Nephron progenitor cell (in vitro differentiated cells): ENCODE measurements around the gene LEKR1.

Source experiments
- DNase-seq: peaks from one replicate; pipeline ENCODE4 v3.0.0; 2021
- H3K27ac Mint-ChIP-seq: 2 replicates; pipeline ENCODE4 v1.8.0; 2021; ENCODE audit warnings: mild to moderate bottlenecking, moderate library complexity, mixed read lengths
- H3K27me3 Mint-ChIP-seq: 2 replicates; pipeline ENCODE4 v1.8.0; 2021; ENCODE audit warnings: mild to moderate bottlenecking, low read depth, mixed read lengths; ENCODE audit not compliant: poor library complexity
- H3K36me3 Mint-ChIP-seq: 2 replicates; pipeline ENCODE4 v1.8.0; 2021; ENCODE audit warnings: low read depth, mixed read lengths
- H3K4me1 Mint-ChIP-seq: 2 replicates; pipeline ENCODE4 v1.8.0; 2021; ENCODE audit warnings: mixed read lengths
- H3K4me3 Mint-ChIP-seq: 2 replicates; pipeline ENCODE4 v1.8.0; 2021; ENCODE audit warnings: mild to moderate bottlenecking, moderate library complexity, mixed read lengths
- H3K9me3 Mint-ChIP-seq: 2 replicates; pipeline ENCODE4 v1.8.0; 2021; ENCODE audit warnings: mild to moderate bottlenecking, moderate library complexity, mixed read lengths
- TF ChIP-seq, protein P1 (sequence below): fragments of 200-600 bp; sonication (generic); IDR thresholded peaks from 2 replicates; pipeline ENCODE4 v1.5.0; 2021; ENCODE audit warnings: antibody characterized with exemption

Gene LEKR1

DNA sequence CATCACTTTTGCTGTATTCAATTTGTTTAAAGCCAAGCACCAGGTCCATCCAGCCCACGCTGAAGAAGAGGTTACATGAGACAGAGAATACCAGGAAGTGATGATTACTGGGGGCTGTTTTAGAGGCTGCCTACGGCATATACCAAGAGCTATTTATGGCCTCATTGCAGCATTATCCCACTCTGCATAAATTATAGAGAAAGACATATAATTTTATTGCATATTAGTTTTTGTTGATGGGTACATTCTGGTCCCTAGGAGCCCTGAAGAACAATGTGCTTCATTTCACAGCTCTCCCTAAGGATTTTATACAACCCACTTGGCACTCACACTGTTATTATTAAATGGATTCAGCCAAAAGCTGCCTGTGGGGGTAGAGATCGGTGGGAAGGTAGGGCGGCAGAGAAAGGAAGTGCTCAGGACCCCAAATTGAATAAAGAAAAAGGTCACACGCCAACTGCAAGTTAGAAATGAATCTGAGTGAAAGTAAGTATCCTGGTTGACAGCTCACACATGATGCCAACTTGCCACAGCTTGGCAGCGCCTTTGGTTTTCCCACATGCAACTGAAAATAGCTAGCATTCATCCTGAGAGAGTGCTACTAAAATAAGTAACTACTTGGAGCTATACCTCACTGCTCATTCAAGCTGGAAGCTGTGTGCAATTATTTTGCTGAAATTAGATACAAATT lies 260.1 kb downstream of the LEKR1 start:
- Mint-ChIP-seq H3K27me3 (no peaks in the 10 kb centered on the region), H3K36me3 (no peaks in the 10 kb centered on the region), H3K4me3 (no peak overlapping the region), H3K4me1 (peaks cover 73% of the 10 kb centered on the region), H3K9me3 (no peaks in the 10 kb centered on the region), H3K27ac (no peak overlapping the region)
- TF ChIP-seq, protein P1, sequence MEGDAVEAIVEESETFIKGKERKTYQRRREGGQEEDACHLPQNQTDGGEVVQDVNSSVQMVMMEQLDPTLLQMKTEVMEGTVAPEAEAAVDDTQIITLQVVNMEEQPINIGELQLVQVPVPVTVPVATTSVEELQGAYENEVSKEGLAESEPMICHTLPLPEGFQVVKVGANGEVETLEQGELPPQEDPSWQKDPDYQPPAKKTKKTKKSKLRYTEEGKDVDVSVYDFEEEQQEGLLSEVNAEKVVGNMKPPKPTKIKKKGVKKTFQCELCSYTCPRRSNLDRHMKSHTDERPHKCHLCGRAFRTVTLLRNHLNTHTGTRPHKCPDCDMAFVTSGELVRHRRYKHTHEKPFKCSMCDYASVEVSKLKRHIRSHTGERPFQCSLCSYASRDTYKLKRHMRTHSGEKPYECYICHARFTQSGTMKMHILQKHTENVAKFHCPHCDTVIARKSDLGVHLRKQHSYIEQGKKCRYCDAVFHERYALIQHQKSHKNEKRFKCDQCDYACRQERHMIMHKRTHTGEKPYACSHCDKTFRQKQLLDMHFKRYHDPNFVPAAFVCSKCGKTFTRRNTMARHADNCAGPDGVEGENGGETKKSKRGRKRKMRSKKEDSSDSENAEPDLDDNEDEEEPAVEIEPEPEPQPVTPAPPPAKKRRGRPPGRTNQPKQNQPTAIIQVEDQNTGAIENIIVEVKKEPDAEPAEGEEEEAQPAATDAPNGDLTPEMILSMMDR, result no peak
- no peak for DNase-seq

DNA sequence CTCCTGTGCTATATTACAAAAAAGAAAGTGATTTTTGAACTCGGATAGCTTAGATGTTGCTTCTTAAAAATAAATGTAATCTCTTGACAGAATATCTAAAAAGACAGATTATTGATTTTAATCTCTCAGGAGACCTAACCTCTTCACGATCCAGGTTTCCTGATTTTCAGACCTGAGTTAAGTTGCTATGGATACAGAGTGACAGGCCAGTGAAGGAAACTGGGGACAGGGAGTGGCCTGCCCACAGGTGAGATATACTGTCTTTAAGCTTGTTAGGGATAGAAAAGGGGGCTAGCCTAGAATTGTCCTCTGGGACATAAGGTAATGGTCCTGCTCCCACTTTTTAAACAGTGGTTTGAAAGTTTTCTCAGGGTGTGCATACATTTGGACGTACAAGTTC lies 260.6 kb downstream of the LEKR1 start:
- Mint-ChIP-seq H3K27ac (no peak overlapping the region), H3K27me3 (no peaks in the 10 kb centered on the region), H3K9me3 (no peaks in the 10 kb centered on the region), H3K36me3 (no peaks in the 10 kb centered on the region), H3K4me1 (peaks cover 69% of the 10 kb centered on the region), H3K4me3 (no peak overlapping the region)
- no peak for DNase-seq
- TF ChIP-seq, protein P1, result no peak

DNA sequence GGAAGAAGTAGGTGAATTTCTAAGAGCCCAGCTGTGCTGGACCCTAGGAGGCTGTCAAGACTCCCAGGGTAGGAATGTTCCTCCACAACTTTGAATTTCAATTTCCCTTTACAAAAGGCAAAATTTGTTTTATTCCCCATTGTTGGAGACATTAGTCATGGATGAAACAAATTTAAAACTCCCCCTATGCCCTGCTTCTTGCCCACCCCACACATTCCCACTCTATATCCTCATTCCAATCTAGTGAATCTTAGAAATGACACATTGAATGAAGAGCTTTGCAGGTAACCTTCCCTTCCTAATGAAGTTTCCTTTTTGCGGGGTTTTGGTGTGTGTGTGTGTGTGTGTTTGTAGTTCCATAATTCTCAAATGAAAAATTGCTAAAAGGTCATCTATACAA lies 261.2 kb downstream of the LEKR1 start:
- Mint-ChIP-seq H3K4me3 (peak overlapping the region; percentile 14), H3K27me3 (peaks cover 3% of the 10 kb centered on the region), H3K9me3 (no peaks in the 10 kb centered on the region), H3K36me3 (no peaks in the 10 kb centered on the region), H3K27ac (peak overlapping the region; percentile 80), H3K4me1 (peaks cover 69% of the 10 kb centered on the region)
- TF ChIP-seq, protein P1, result no peak
- DNase-seq, result no peak

DNA sequence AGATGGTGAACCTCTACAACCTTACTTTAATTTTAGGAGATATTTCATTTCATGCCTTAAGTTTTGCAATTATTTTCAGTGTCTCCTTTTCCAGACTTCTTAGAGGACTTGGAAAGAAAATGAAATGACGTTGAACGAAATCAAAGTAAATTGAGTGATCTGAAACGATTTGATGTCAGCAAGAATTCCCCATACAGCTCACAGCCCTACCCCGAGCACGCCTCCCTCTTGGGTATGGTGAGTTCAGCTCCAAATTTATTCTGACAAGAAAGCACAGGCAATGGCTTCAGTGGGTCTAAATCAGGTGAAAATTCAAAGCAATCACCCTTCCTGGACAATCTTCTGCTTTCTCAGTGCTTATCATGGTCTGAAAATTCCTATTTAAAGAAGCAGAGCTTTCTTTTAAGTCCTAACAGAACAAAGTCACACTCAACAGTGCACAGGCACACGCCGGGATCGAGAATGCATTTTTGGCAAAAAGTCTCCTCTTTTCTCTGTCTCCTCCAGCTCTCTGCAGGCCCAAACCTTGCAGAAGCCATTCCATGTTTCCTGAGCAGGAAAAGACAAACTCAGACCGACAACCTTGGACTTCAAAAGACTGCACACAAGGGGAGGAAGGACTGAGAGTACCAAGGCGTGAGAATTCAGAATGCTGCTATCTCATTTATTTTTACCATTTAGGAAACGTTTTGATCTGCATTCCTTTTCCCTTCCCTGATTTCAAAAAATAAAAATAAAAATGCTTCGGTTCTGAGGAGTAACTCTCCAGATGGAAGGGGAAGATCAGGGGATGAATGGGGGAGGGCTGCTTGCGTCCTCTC lies 261.8 kb downstream of the LEKR1 start:
- peaks cover 64% of the 10 kb centered on the region for H3K4me1 Mint-ChIP-seq

DNA sequence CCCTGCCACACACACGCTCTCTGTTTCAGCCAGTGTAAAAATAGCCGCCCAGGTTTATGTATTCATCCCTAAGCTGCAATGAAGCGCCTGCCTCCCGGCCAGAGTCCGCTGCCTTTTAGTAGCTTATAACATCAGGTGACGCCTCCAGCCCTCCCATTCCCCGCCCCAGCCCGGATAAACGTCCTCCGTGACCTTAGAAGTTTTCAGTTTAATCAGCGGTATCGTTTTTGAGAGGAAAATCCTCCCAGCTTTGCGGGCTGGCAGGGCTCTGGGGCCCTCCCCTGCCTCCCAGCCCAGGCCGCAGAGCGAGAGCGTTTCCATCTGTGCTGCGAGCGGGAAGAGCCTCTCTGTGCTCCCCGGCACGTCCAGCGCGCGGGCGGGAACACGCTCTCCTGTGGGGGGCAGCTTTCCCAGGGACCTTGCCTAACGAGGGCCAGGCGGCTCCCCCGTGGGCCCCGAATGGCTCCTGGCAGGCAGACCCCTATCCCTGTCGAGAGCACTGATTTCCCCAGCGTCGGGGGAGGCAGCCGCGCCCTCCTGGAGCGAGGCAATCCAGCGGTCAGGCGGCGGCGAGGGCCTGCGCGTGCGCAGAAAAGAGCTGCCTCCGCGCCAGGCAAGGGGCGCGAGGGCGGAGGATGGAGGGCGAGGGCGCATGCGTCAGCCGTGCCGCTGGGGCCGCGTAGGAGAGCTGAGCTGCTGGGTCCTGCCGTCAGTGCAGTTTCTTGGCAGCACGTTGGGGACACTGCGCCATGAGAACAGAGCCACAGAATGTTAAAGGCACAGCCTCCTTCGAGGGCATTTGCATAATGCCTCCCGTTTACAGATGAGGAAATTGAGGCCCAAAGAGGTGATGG lies 262.7 kb downstream of the LEKR1 start:
- peaks cover 60% of the 10 kb centered on the region for H3K4me1 Mint-ChIP-seq
- TF ChIP-seq, protein P1, result no peak
- H3K9me3 Mint-ChIP-seq, result no peaks in the 10 kb centered on the region
- peak overlapping the region; percentile 84 for H3K4me3 Mint-ChIP-seq
- H3K27me3 Mint-ChIP-seq, result peaks cover 3% of the 10 kb centered on the region
- DNase-seq, result peak; percentile 98
- H3K27ac Mint-ChIP-seq, result peak overlapping the region; percentile 97
- H3K36me3 Mint-ChIP-seq, result no peaks in the 10 kb centered on the region

More for the DNA sequence above, 261.8 kb downstream of the LEKR1 start:
- Mint-ChIP-seq H3K27ac (peak overlapping the region; percentile 97), H3K9me3 (no peaks in the 10 kb centered on the region), H3K27me3 (peaks cover 3% of the 10 kb centered on the region), H3K4me3 (peak overlapping the region; percentile 84), H3K36me3 (no peaks in the 10 kb centered on the region)
- TF ChIP-seq, protein P1, result no peak
- no peak for DNase-seq
